Ectodermal cell (in vitro differentiated cells): ENCODE results near the gene CDH19.
"Not testable (repeated sequence)": the region's sequence is repeated elsewhere in the genome, so short reads cannot be mapped to it uniquely, and the experiment has no call there.

Experiments
- H3K27ac ChIP-seq: 2 replicates; pipeline ENCODE4 v1.7.0; 2013; ENCODE audit warnings: mild to moderate bottlenecking, low read depth, low read length; ENCODE audit not compliant: insufficient read depth, poor library complexity, severe bottlenecking
- H3K27me3 ChIP-seq: 2 replicates; pipeline ENCODE4 v1.7.0; 2013; ENCODE audit warnings: mild to moderate bottlenecking, low read length; ENCODE audit not compliant: insufficient read depth, control insufficient read depth, poor library complexity, severe bottlenecking
- H3K36me3 ChIP-seq: one replicate; pipeline ENCODE4 v1.7.0; 2013; ENCODE audit warnings: low read length; ENCODE audit not compliant: control insufficient read depth, insufficient read depth
- H3K4me1 ChIP-seq: one replicate; pipeline ENCODE4 v1.7.0; 2013; ENCODE audit warnings: low read length; ENCODE audit not compliant: control insufficient read depth, insufficient read depth
- H3K4me3 ChIP-seq: 2 replicates; pipeline ENCODE4 v1.7.0; 2013; ENCODE audit warnings: low read depth, low read length, control low read depth; ENCODE audit not compliant: insufficient read depth
- H3K9me3 ChIP-seq: 2 replicates; pipeline ENCODE4 v1.7.0; 2013; ENCODE audit warnings: mild to moderate bottlenecking, low read length, moderate library complexity; ENCODE audit not compliant: control insufficient read depth
- WGBS, 2 experiments: methylation state at CpG; one replicate each; pipeline ENCODE4 v1.1.7; 2013; ENCODE audit warnings: missing lambda C conversion rate in 2 of 2; 5-methylcytosine and 5-hydroxymethylcytosine counted together

CDH19 gene

DNA sequence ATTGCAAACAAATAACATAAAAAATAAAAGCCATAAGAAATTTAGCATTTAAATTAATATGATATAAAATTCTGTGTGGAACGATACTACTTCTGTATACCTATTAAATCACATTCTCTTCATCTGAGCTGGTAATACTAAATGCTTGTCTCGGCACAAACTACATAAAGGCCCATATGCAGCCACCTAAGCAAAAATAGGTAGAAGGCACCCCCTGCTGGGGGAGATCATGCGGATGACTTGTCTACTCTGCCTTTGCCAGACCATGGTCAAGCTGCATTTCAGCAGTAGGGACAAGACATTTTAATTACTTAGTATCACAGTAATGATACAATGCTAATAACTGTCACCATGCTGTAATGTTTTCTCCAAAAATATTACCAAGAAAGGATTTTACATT, 108.0 kb downstream of the CDH19 start:
- WGBS, 2 experiments: 54 to 68% methylated on average over 3 of the region's 3 CpGs
- no peaks in the 10 kb centered on the region for H3K27me3 ChIP-seq

DNA sequence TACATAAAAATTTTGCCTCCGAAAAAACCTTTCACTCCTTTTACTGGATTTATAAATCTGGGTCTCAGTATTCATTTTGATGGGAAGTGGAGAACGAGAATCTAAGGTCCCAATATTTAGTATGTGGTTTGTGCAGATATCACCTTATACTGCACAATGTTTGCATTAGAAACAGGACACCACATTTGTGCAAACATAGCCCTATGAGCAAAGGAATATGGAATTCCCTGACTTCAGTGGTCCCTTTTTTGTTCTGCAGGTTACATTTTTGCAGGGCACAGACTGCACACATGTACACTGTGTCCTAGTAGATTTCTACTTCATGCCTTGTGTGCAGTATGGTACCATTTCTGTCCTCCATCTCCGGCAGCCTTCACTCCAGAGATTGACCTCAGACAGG, 130.0 kb downstream of the CDH19 start:
- Histone ChIP-seq H3K9me3 (no peaks in the 10 kb centered on the region), H3K36me3 (no peaks in the 10 kb centered on the region), H3K4me1 (no peaks in the 10 kb centered on the region), H3K27ac (no peak overlapping the region), H3K4me3 (no peak overlapping the region), H3K27me3 (no peaks in the 10 kb centered on the region)
- WGBS, 2 experiments: 80 to 86% methylated on average over 2 of the region's 3 CpGs

More for the DNA sequence above, 108.0 kb downstream of the CDH19 start:
- H3K4me3 ChIP-seq: no peak overlapping the region
- H3K9me3 ChIP-seq: no peaks in the 10 kb centered on the region
- no peaks in the 10 kb centered on the region for H3K36me3 ChIP-seq
- no peak overlapping the region for H3K27ac ChIP-seq
- H3K4me1 ChIP-seq: no peaks in the 10 kb centered on the region

DNA sequence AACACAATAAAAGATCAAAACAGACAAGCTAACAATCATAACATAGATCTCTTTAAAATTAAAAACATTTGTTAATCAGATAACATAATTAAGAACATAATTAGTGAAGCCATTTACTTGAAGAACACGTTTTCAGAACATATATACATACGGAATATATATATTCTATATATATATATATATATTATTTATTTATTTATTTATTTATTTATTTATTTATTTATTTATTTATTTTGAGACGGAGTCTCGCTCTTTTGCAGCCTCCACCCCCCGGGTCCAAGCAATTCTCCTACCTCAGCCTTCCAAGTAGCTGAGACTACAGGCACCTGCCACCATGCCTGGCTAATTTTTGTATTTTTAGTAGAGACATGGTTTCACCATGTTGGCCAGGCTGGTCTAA, 137.7 kb downstream of the CDH19 start:
- H3K27me3 ChIP-seq, H3K4me1 ChIP-seq, H3K9me3 ChIP-seq, H3K27ac ChIP-seq, H3K36me3 ChIP-seq, H3K4me3 ChIP-seq: not testable (repeated sequence)
- WGBS, 2 experiments: 86 to 100% methylated on average over 2 to 3 of the region's 5 CpGs

DNA sequence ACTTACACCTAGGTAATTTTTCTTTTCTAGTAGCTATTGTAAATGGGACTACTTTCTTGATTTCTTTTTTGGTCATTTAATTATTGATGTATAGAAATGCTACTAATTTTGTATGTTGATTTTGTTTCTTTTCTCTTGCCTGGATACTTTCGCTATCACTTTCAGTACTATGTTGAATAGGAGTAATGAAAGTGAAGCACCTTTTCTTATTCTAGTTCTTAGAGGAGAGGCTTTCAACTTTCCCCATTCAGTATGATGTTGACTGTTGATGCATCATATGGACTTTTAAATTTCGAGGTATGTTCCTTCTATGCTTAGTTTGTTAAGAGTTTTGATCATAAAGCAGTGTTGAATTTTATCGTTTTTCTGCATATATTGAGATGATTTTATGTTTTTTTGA, 142.5 kb downstream of the CDH19 start:
- H3K27ac ChIP-seq: no peak overlapping the region
- H3K4me1 ChIP-seq: no peaks in the 10 kb centered on the region
- no peaks in the 10 kb centered on the region for H3K36me3 ChIP-seq
- H3K27me3 ChIP-seq: no peaks in the 10 kb centered on the region
- no peaks in the 10 kb centered on the region for H3K9me3 ChIP-seq
- H3K4me3 ChIP-seq: no peak overlapping the region
- WGBS, 2 experiments: 75 to 96% methylated on average over 2 to 3 of the region's 3 CpGs

DNA sequence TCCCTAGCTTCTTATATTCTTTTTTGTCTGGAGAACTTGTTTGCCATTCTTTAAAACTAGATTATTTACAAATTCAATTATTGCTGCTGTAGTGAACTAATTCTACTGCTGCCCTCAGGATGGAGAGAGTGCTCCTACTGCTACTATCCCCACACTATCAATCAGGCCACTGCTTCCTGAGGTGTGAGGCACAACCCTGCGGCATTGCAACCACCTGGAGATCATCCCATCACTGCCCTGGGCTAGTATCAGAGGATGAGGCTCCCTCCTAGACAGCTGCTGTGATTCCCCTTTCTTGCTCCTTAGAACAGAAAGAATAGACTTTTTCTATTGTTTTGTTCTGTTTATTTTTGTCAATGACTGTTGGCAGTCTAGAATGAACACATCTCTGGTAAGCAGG, 146.6 kb downstream of the CDH19 start:
- Histone ChIP-seq H3K36me3 (no peaks in the 10 kb centered on the region), H3K27me3 (no peaks in the 10 kb centered on the region), H3K4me3 (no peak overlapping the region), H3K27ac (no peak overlapping the region), H3K4me1 (no peaks in the 10 kb centered on the region), H3K9me3 (no peaks in the 10 kb centered on the region)
- 73 to 85% methylated on average over 1 of the region's 1 CpG for WGBS, 2 experiments
